Caco-2 (cell line): Measurements from ENCODE around the gene ACOX3. TPM values are rescaled to one million over a fixed set of nuclear protein-coding genes. Genes with fewer than 3 reads are reported as not detected.

Experiments
- BruUV-seq: library from RNA; stranded (reverse); fragments of 400-500 nt; replicated peaks from 2 replicates; lab custom pipeline; 2021; lab: Mats Ljungman, UMichigan
- CTCF ChIA-PET: fragments of 300-600 bp; sonication (Branson Sonifier 250); formaldehyde crosslinking; loops from one replicate; lab custom pipeline; 2022; ENCODE audit warnings: antibody characterized with exemption; lab: Charles Lee
- POLR2A ChIA-PET: fragments of 300-600 bp; sonication (Branson Sonifier 250); formaldehyde crosslinking; loops from one replicate; lab custom pipeline; 2022; ENCODE audit warnings: antibody characterized with exemption; lab: Charles Lee
- DNase-seq, 2 experiments: peaks; one replicate each; pipeline versions ENCODE4 v3.0.0 to v3.0.0-alpha.2; 2020 to 2022
- H3K27me3 ChIP-seq: replicated peaks from 2 replicates; pipeline ENCODE4 v1.6.0; 2011; ENCODE audit warnings: low read length; ENCODE audit not compliant: control insufficient read depth, insufficient read depth
- H3K36me3 ChIP-seq: 2 replicates; pipeline ENCODE4 v1.5.1; 2011; ENCODE audit warnings: low read length; ENCODE audit not compliant: control insufficient read depth, insufficient read depth
- H3K4me1 ChIP-seq: fragments of 250-450 bp; sonication (Bioruptor Pico); 2 replicates; pipeline ENCODE4 v1.5.1; 2020; ENCODE audit warnings: mild to moderate bottlenecking
- H3K4me3 ChIP-seq: 2 replicates; pipeline ENCODE4 v1.5.1; 2011; ENCODE audit warnings: low read depth, mild to moderate bottlenecking, control low read depth, low read length
- H3K9me3 ChIP-seq: fragments of 250-450 bp; sonication (Bioruptor Pico); 2 replicates; pipeline ENCODE4 v1.5.1; 2020; ENCODE audit warnings: mild to moderate bottlenecking, moderate library complexity
- H3K27ac Mint-ChIP-seq: one replicate; pipeline ENCODE4 v1.8.0; 2022; ENCODE audit warnings: mixed read lengths; ENCODE audit not compliant: unreplicated experiment
- H3K27me3 Mint-ChIP-seq: one replicate; pipeline ENCODE4 v1.8.0; 2022; ENCODE audit warnings: mixed read lengths; ENCODE audit not compliant: insufficient read depth, unreplicated experiment
- H3K36me3 Mint-ChIP-seq: one replicate; pipeline ENCODE4 v1.8.0; 2022; ENCODE audit warnings: mild to moderate bottlenecking, mixed read lengths; ENCODE audit not compliant: insufficient read depth, unreplicated experiment
- H3K4me1 Mint-ChIP-seq: one replicate; pipeline ENCODE4 v1.8.0; 2022; ENCODE audit warnings: low read depth, mixed read lengths; ENCODE audit not compliant: unreplicated experiment
- H3K4me3 Mint-ChIP-seq: one replicate; pipeline ENCODE4 v1.8.0; 2022; ENCODE audit warnings: mild to moderate bottlenecking, moderate library complexity, mixed read lengths; ENCODE audit not compliant: unreplicated experiment
- H3K9me3 Mint-ChIP-seq: one replicate; pipeline ENCODE4 v1.8.0; 2022; ENCODE audit warnings: mixed read lengths; ENCODE audit not compliant: unreplicated experiment
- CTCF ChIP-seq, 2 experiments: fragments of 200-600 bp in 1 of 2; IDR thresholded peaks; 1 replicate in 1 of 2; 2 replicates in 1 of 2; pipeline versions ENCODE4 v1.5.1 to v1.8.0; 2011 to 2022; ENCODE audit warnings: antibody characterized with exemption in 1 of 2, control low read depth in 1 of 2, inconsistent platforms in 1 of 2, low read depth in 1 of 2, low read length in 1 of 2, mild to moderate bottlenecking in 1 of 2, moderate library complexity in 1 of 2; ENCODE audit not compliant: insufficient read depth in 1 of 2, severe bottlenecking in 1 of 2, unreplicated experiment in 1 of 2
- intact Hi-C: fragments of 100-400 bp; cut with micrococcal nuclease; formaldehyde crosslinking; loops from one replicate; pipeline ENCODE4 v1.10.0; 2022; ENCODE audit not compliant: unreplicated experiment
- total RNA-seq: library from RNA; stranded (reverse); gene quantifications from 2 replicates; pipeline ENCODE4 v1.2.3, GENCODE V29; 2022

Gene ACOX3
- total RNA-seq, 1 experiment from 2014 or later, result 11.5 TPM

GRCh38 chr4:8467016-8467415 lies 26.5 kb upstream of the ACOX3 start:
- H3K27me3 Mint-ChIP-seq, result no peaks in the 10 kb centered on the region
- H3K36me3 Mint-ChIP-seq, result peaks cover 24% of the 10 kb centered on the region
- peaks cover 2% of the 10 kb centered on the region; the same call in 1 of the 2 replicates for H3K36me3 ChIP-seq
- no peak for TF ChIP-seq CTCF (IDR thresholded peaks at IDR 0.05; ENCODE audit: insufficient read depth in 1 of 2, low read depth in 1 of 2, low read length in 1 of 2, severe bottlenecking in 1 of 2, unreplicated experiment in 1 of 2)
- H3K4me1 Mint-ChIP-seq, result peaks cover 9% of the 10 kb centered on the region
- BruUV-seq, result no TSS peak
- DNase-seq, result no peak
- ChIA-PET POLR2A (no interaction called here), CTCF (no interaction called here)
- H3K9me3 ChIP-seq, result no peaks in the 10 kb centered on the region
- H3K4me3 ChIP-seq, result no peak overlapping the region
- no peaks in the 10 kb centered on the region; the same call in 1 of the 2 replicates for H3K4me1 ChIP-seq
- H3K9me3 Mint-ChIP-seq, result no peaks in the 10 kb centered on the region
- H3K27ac Mint-ChIP-seq, result no peak overlapping the region
- no peaks in the 10 kb centered on the region for H3K27me3 ChIP-seq
- no peak overlapping the region for H3K4me3 Mint-ChIP-seq
- intact Hi-C loops, result no loop called here

GRCh38 chr4:8465615-8466611 lies 25.4 kb upstream of the ACOX3 start:
- Histone ChIP-seq H3K9me3 (no peaks in the 10 kb centered on the region), H3K4me3 (no peak overlapping the region), H3K27me3 (no peaks in the 10 kb centered on the region), H3K4me1 (peaks cover 6% of the 10 kb centered on the region), H3K36me3 (peaks cover 2% of the 10 kb centered on the region; the same call in 1 of the 2 replicates)
- Mint-ChIP-seq H3K27ac (no peak overlapping the region), H3K4me1 (peaks cover 6% of the 10 kb centered on the region), H3K36me3 (peaks cover 24% of the 10 kb centered on the region), H3K9me3 (no peaks in the 10 kb centered on the region), H3K27me3 (no peaks in the 10 kb centered on the region), H3K4me3 (no peak overlapping the region)
- TF ChIP-seq CTCF (IDR thresholded peaks at IDR 0.05; ENCODE audit: insufficient read depth in 1 of 2, low read depth in 1 of 2, low read length in 1 of 2, severe bottlenecking in 1 of 2, unreplicated experiment in 1 of 2), result no peak
- POLR2A ChIA-PET, result no interaction called here
- CTCF ChIA-PET, result no interaction called here
- intact Hi-C loops, result no loop called here
- BruUV-seq, result no TSS peak
- DNase-seq, result no peak

- ChIA-PET CTCF (interaction anchor here (0.6 kb wide), 1 partner anchor 319 kb away, joined by 4 read pairs; no protein-coding TSS in a partner anchor), POLR2A (no interaction called here)
- Mint-ChIP-seq H3K4me3 (no peak overlapping the region), H3K4me1 (peaks cover 17% of the 10 kb centered on the region), H3K27me3 (no peaks in the 10 kb centered on the region), H3K27ac (no peak overlapping the region), H3K9me3 (no peaks in the 10 kb centered on the region), H3K36me3 (peaks cover 27% of the 10 kb centered on the region)
- no peak overlapping the region for H3K4me3 ChIP-seq
- no peak for TF ChIP-seq CTCF (IDR thresholded peaks at IDR 0.05; ENCODE audit: insufficient read depth in 1 of 2, low read depth in 1 of 2, low read length in 1 of 2, severe bottlenecking in 1 of 2, unreplicated experiment in 1 of 2)
- BruUV-seq, result no TSS peak
- H3K9me3 ChIP-seq, result no peaks in the 10 kb centered on the region
- DNase-seq, result no peak
- intact Hi-C loops, result loop anchor here (5.0 kb wide), 1 partner anchor 68 kb away; no protein-coding TSS in a partner anchor
- H3K4me1 ChIP-seq, result peaks cover 21% of the 10 kb centered on the region
- H3K27me3 ChIP-seq, result no peaks in the 10 kb centered on the region
- H3K36me3 ChIP-seq, result peaks cover 2% of the 10 kb centered on the region; the same call in 1 of the 2 replicates
These were observed 23.9 kb upstream of the ACOX3 start for GRCh38 chr4:8464381-8464780.
